ENCODE results near the gene METTL9. TPM values are rescaled to one million over a fixed set of nuclear protein-coding genes. Genes with fewer than 3 reads are reported as not detected.

Gene METTL9
- total RNA-seq, 1 experiment from 2014 or later = 41.4 TPM

DNA sequence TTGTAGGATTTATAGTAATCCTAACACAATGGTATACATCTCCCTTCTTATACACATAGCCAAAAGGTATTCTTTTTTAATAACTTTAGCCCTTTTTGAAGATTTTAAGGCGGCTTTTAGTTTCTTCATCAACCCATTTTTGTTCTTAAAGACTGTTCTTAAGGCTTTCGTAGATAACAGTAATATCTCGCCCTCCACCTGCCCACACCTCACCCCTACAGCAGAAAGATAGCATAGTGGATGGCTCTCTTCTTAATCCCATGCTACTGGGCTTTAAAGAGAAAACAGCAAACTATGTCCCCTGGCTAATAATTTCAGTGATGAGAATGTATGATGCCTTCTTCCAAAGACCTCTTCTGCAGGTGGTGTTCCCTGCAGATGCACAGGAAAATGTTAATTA, 44.4 kb downstream of the METTL9 start (continued):
- TF ChIP-seq, protein P1, sequence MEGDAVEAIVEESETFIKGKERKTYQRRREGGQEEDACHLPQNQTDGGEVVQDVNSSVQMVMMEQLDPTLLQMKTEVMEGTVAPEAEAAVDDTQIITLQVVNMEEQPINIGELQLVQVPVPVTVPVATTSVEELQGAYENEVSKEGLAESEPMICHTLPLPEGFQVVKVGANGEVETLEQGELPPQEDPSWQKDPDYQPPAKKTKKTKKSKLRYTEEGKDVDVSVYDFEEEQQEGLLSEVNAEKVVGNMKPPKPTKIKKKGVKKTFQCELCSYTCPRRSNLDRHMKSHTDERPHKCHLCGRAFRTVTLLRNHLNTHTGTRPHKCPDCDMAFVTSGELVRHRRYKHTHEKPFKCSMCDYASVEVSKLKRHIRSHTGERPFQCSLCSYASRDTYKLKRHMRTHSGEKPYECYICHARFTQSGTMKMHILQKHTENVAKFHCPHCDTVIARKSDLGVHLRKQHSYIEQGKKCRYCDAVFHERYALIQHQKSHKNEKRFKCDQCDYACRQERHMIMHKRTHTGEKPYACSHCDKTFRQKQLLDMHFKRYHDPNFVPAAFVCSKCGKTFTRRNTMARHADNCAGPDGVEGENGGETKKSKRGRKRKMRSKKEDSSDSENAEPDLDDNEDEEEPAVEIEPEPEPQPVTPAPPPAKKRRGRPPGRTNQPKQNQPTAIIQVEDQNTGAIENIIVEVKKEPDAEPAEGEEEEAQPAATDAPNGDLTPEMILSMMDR (IDR thresholded peaks at IDR 0.05 in 2 of 3, conservative IDR thresholded peaks at IDR 0.05 in 1 of 3; ENCODE audit: borderline replicate concordance in 1 of 3, insufficient read depth in 1 of 3, low read depth in 2 of 3, low read length in 2 of 3) = no peak
- TF ChIP-seq SIN3A (IDR thresholded peaks at IDR 0.05; ENCODE audit: low read depth) = no peak
- no peak for TF ChIP-seq CBX3 (IDR thresholded peaks at IDR 0.05; ENCODE audit: low read depth)
- TF ChIP-seq ZFX (IDR thresholded peaks at IDR 0.05) = no peak

DNA sequence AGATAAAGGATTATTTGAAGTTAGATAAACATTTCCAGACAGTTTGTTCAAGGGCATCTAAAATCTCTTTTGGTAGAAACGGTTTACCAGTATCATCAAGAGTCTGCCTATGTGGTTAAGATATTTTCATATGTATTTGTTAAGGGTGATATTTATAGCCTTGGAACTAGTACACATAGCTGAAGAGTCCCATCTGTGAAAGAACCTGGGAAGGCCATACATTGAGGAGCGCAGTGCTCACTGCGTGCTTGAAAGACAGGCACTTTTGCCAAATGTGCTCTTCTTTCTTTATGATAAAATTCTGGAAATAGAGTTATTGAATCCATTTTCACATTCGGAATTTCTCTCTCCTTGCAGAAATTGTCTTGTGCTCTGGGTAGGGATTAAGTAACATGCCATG, 45.3 kb downstream of the METTL9 start:
- Histone ChIP-seq H3K4me1 (ENCODE audit: control insufficient read depth in 1 of 2, insufficient read depth in 2 of 2, low read length in 2 of 2) (no peaks in the 10 kb centered on the region), H3K27ac (ENCODE audit: low read depth, low read length) (no peak overlapping the region), H3K36me3 (ENCODE audit: control insufficient read depth in 1 of 2, insufficient read depth in 2 of 2, low read length in 2 of 2) (no peaks in the 10 kb centered on the region), H3K4me2 (ENCODE audit: low read length) (no peak overlapping the region), H3K4me3 (replicated peaks in 1 of 2; ENCODE audit: low read depth in 1 of 2, low read length in 2 of 2) (no peak overlapping the region), H3K27me3 (ENCODE audit: insufficient read depth, low read length) (no peaks in the 10 kb centered on the region), H3K9ac (ENCODE audit: low read length) (no peak overlapping the region), H4K20me1 (ENCODE audit: insufficient read depth) (no peaks in the 10 kb centered on the region), H3K9me2 (ENCODE audit: insufficient read depth) (no peaks in the 10 kb centered on the region), H2AFZ (ENCODE audit: low read depth, low read length, poor library complexity, severe bottlenecking) (no peak overlapping the region), H3K9me3 (ENCODE audit: control insufficient read depth in 1 of 2, insufficient read depth in 1 of 2, low read depth in 1 of 2, low read length in 2 of 2) (no peaks in the 10 kb centered on the region), H3K79me2 (ENCODE audit: insufficient read depth, low read length) (no peaks in the 10 kb centered on the region)
- DNase-seq (ENCODE audit: low read depth, low spot score) = no peak
- ATAC-seq = no peak
- POLR2A ChIA-PET = no interaction called here
- RAD21 ChIA-PET (ENCODE audit: low non-redundant PET in 1 of 2, low total read pairs in 2 of 2, uncharacterized antibody in 2 of 2, unreplicated experiment in 2 of 2) = no interaction called here
- CTCF ChIA-PET = no interaction called here
- intact Hi-C loops (cut with micrococcal nuclease) = no loop called here
- no TSS peak for BruUV-seq (replicated peaks)
- TF ChIP-seq POLR2AphosphoS5 (IDR thresholded peaks at IDR 0.05; ENCODE audit: low read depth, low read length) (no peak), EZH2phosphoT487 (IDR thresholded peaks at IDR 0.05; ENCODE audit: borderline replicate concordance) (no peak), SIN3A (IDR thresholded peaks at IDR 0.05; ENCODE audit: low read depth) (no peak), ZNF274 (IDR thresholded peaks at IDR 0.05; ENCODE audit: low read depth, low read length) (no peak), EGR1 (IDR thresholded peaks at IDR 0.05; ENCODE audit: low read depth) (no peak), JUND (IDR thresholded peaks at IDR 0.05) (no peak), ZFX (IDR thresholded peaks at IDR 0.05) (no peak), POLR2A (IDR thresholded peaks at IDR 0.05; ENCODE audit: borderline replicate concordance, extremely low read depth, insufficient read depth, insufficient read length) (no peak), EZH2 (IDR thresholded peaks at IDR 0.05) (no peak), SP1 (IDR thresholded peaks at IDR 0.05; ENCODE audit: low read depth) (no peak), CEBPB (IDR thresholded peaks at IDR 0.05; ENCODE audit: low read depth) (no peak), CBX3 (IDR thresholded peaks at IDR 0.05; ENCODE audit: low read depth) (no peak)
- TF ChIP-seq, protein P2, sequence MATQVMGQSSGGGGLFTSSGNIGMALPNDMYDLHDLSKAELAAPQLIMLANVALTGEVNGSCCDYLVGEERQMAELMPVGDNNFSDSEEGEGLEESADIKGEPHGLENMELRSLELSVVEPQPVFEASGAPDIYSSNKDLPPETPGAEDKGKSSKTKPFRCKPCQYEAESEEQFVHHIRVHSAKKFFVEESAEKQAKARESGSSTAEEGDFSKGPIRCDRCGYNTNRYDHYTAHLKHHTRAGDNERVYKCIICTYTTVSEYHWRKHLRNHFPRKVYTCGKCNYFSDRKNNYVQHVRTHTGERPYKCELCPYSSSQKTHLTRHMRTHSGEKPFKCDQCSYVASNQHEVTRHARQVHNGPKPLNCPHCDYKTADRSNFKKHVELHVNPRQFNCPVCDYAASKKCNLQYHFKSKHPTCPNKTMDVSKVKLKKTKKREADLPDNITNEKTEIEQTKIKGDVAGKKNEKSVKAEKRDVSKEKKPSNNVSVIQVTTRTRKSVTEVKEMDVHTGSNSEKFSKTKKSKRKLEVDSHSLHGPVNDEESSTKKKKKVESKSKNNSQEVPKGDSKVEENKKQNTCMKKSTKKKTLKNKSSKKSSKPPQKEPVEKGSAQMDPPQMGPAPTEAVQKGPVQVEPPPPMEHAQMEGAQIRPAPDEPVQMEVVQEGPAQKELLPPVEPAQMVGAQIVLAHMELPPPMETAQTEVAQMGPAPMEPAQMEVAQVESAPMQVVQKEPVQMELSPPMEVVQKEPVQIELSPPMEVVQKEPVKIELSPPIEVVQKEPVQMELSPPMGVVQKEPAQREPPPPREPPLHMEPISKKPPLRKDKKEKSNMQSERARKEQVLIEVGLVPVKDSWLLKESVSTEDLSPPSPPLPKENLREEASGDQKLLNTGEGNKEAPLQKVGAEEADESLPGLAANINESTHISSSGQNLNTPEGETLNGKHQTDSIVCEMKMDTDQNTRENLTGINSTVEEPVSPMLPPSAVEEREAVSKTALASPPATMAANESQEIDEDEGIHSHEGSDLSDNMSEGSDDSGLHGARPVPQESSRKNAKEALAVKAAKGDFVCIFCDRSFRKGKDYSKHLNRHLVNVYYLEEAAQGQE (IDR thresholded peaks at IDR 0.05; ENCODE audit: low read depth) = no peak
- TF ChIP-seq, protein P3, sequence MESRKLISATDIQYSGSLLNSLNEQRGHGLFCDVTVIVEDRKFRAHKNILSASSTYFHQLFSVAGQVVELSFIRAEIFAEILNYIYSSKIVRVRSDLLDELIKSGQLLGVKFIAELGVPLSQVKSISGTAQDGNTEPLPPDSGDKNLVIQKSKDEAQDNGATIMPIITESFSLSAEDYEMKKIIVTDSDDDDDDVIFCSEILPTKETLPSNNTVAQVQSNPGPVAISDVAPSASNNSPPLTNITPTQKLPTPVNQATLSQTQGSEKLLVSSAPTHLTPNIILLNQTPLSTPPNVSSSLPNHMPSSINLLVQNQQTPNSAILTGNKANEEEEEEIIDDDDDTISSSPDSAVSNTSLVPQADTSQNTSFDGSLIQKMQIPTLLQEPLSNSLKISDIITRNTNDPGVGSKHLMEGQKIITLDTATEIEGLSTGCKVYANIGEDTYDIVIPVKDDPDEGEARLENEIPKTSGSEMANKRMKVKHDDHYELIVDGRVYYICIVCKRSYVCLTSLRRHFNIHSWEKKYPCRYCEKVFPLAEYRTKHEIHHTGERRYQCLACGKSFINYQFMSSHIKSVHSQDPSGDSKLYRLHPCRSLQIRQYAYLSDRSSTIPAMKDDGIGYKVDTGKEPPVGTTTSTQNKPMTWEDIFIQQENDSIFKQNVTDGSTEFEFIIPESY (IDR thresholded peaks at IDR 0.05; ENCODE audit: extremely low read depth, insufficient replicate concordance, low read length) = no peak
- TF ChIP-seq, protein P4, sequence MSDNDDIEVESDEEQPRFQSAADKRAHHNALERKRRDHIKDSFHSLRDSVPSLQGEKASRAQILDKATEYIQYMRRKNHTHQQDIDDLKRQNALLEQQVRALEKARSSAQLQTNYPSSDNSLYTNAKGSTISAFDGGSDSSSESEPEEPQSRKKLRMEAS (IDR thresholded peaks at IDR 0.05) = no peak
- TF ChIP-seq, protein P5, sequence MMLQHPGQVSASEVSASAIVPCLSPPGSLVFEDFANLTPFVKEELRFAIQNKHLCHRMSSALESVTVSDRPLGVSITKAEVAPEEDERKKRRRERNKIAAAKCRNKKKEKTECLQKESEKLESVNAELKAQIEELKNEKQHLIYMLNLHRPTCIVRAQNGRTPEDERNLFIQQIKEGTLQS (IDR thresholded peaks at IDR 0.05) = no peak
